GM13977 (cell line): ENCODE results near the gene NEUROG1.
"Not testable (repeated sequence)": the region's sequence is repeated elsewhere in the genome, so short reads cannot be mapped to it uniquely, and the experiment has no call there.

ENCODE experiments used
- DNase-seq: peaks from one replicate; pipeline ENCODE4 v3.0.0; 2012; ENCODE audit warnings: low spot score
- CTCF ChIP-seq: IDR thresholded peaks from 2 replicates; pipeline ENCODE4 v1.5.1; 2012; ENCODE audit warnings: mild to moderate bottlenecking, control low read depth; ENCODE audit not compliant: insufficient read depth; ENCODE audit errors: extremely low read depth, missing control alignments
- in situ Hi-C: fragments of 300-500 bp; cut with MboI; formaldehyde crosslinking; loops from one replicate; pipeline ENCODE4 v1.12.0; 2022; ENCODE audit warnings: low sequenced_read_pairs, low pct_unique_long_range_greater_than_20kb, mixed read lengths, inconsistent platforms; ENCODE audit not compliant: unreplicated experiment

NEUROG1 gene

GRCh38 chr5:135534609-135535419, 950 bp downstream of the NEUROG1 start:
- no peak for TF ChIP-seq CTCF
- in situ Hi-C loops = no loop called here
- no peak for DNase-seq

GRCh38 chr5:135533794-135534193, 2.0 kb downstream of the NEUROG1 start:
- in situ Hi-C loops = no loop called here
- DNase-seq = no peak
- TF ChIP-seq CTCF = no peak

GRCh38 chr5:135533334-135533733, 2.4 kb downstream of the NEUROG1 start:
- TF ChIP-seq CTCF = no peak
- in situ Hi-C loops = no loop called here
- no peak for DNase-seq

- DNase-seq = not testable (repeated sequence)
These were observed 6.2 kb downstream of the NEUROG1 start for GRCh38 chr5:135529576-135529975.

GRCh38 chr5:135526924-135527323, 8.8 kb downstream of the NEUROG1 start:
- no peak for TF ChIP-seq CTCF
- no peak for DNase-seq
- in situ Hi-C loops = no loop called here

More at GRCh38 chr5:135529576-135529975, 6.2 kb downstream of the NEUROG1 start:
- in situ Hi-C loops = not testable (repeated sequence)

- no peak for TF ChIP-seq CTCF
- no peak for DNase-seq
- in situ Hi-C loops = no loop called here
These were observed 13.8 kb downstream of the NEUROG1 start for GRCh38 chr5:135521964-135522363.

GRCh38 chr5:135517631-135518030, 18.1 kb downstream of the NEUROG1 start:
- in situ Hi-C loops = no loop called here

More at GRCh38 chr5:135517631-135518030, 18.1 kb downstream of the NEUROG1 start:
- no peak for DNase-seq
- no peak for TF ChIP-seq CTCF
